H1 (cell line): ENCODE data around the gene SCARB2. TPM values are rescaled to one million over a fixed set of nuclear protein-coding genes. Genes with fewer than 3 reads are reported as not detected.

Experiments
- CTCF ChIA-PET: fragments of 300-600 bp; sonication (Branson Sonifier 250); formaldehyde crosslinking; loops from one replicate; lab custom pipeline; 2021; ENCODE audit not compliant: partially characterized antibody; lab: Charles Lee
- POLR2A ChIA-PET: fragments of 300-600 bp; sonication (Branson Sonifier 250); formaldehyde crosslinking; loops from one replicate; lab custom pipeline; 2021; ENCODE audit warnings: inconsistent platforms; ENCODE audit not compliant: partially characterized antibody; lab: Charles Lee
- DNase-seq, 2 experiments: peaks; one replicate each; pipeline versions ENCODE4 v3.0.0 to v3.0.0-alpha.2; 2010 to 2022; ENCODE audit warnings: low spot score in 2 of 2, low read depth in 1 of 2, mixed read lengths in 1 of 2
- FAIRE-seq: peaks from 2 replicates; lab custom pipeline; 2011; peaks lifted over from hg19 to GRCh38; lab: Jason Lieb, UNC
- H2AFZ ChIP-seq: 2 replicates; pipeline ENCODE4 v1.8.1; 2012; ENCODE audit warnings: low read length, inconsistent platforms
- H2AK5ac ChIP-seq: 2 replicates; pipeline ENCODE4 v1.6.1; 2013; ENCODE audit warnings: low read depth, low read length
- H2BK120ac ChIP-seq: replicated peaks from 2 replicates; pipeline ENCODE3; 2013; ENCODE audit warnings: low read depth, low read length, inconsistent platforms
- H2BK12ac ChIP-seq: 2 replicates; pipeline ENCODE4 v1.6.1; 2013; ENCODE audit warnings: low read depth, low read length
- H2BK15ac ChIP-seq: 2 replicates; pipeline ENCODE4 v1.6.1; 2013; ENCODE audit warnings: low read length
- H2BK20ac ChIP-seq: 2 replicates; pipeline ENCODE4 v1.6.1; 2013; ENCODE audit warnings: low read length
- H2BK5ac ChIP-seq: 2 replicates; pipeline ENCODE4 v1.6.1; 2013; ENCODE audit warnings: low read depth, low read length
- H3K14ac ChIP-seq: 2 replicates; pipeline ENCODE4 v1.6.1; 2013; ENCODE audit warnings: inconsistent platforms; ENCODE audit not compliant: insufficient read length
- H3K18ac ChIP-seq: 2 replicates; pipeline ENCODE4 v1.6.1; 2013; ENCODE audit warnings: low read length; ENCODE audit errors: extremely low read depth
- H3K23ac ChIP-seq: 2 replicates; pipeline ENCODE4 v1.6.1; 2013; ENCODE audit warnings: inconsistent platforms; ENCODE audit not compliant: insufficient read length
- H3K23me2 ChIP-seq: 2 replicates; pipeline ENCODE4 v1.6.1; 2013; ENCODE audit warnings: low read depth, low read length
- H3K27ac ChIP-seq: 2 replicates; pipeline ENCODE4 v1.6.1; 2011; ENCODE audit warnings: low read depth, low read length, inconsistent platforms
- H3K27me3 ChIP-seq, 4 experiments: replicated peaks in 1 of 4; 1 replicate in 1 of 4; 2 replicates in 3 of 4; pipeline versions ENCODE4 v1.6.1 to v1.8.1; 2011 to 2013; ENCODE audit warnings: low read length in 3 of 4, mild to moderate bottlenecking in 3 of 4, inconsistent platforms in 2 of 4, mixed read lengths in 2 of 4, moderate library complexity in 1 of 4; ENCODE audit not compliant: control insufficient read depth in 3 of 4, insufficient read depth in 3 of 4; ENCODE audit errors: extremely low read depth in 1 of 4
- H3K36me3 ChIP-seq, 4 experiments: 2 replicates each; pipeline versions ENCODE4 v1.6.1 to v1.8.1; 2011 to 2013; ENCODE audit warnings: mild to moderate bottlenecking in 4 of 4, low read length in 3 of 4, moderate library complexity in 2 of 4, control low read depth in 1 of 4, inconsistent platforms in 1 of 4; ENCODE audit not compliant: insufficient read depth in 4 of 4, control insufficient read depth in 2 of 4
- H3K4ac ChIP-seq: replicated peaks from 2 replicates; pipeline ENCODE3; 2013; ENCODE audit warnings: low read length, low read depth, mixed read lengths, inconsistent platforms; ENCODE audit not compliant: insufficient read length
- H3K4me1 ChIP-seq, 4 experiments: replicated peaks in 1 of 4; 1 replicate in 1 of 4; 2 replicates in 3 of 4; pipeline versions ENCODE4 v1.6.1 to v1.8.1; 2011 to 2013; ENCODE audit warnings: low read length in 3 of 4, inconsistent platforms in 2 of 4, mixed read lengths in 1 of 4; ENCODE audit not compliant: insufficient read depth in 4 of 4, control insufficient read depth in 3 of 4
- H3K4me2 ChIP-seq, 2 experiments: 2 replicates each; pipeline versions ENCODE4 v1.6.1 to v1.8.1; 2011 to 2013; ENCODE audit warnings: low read depth in 2 of 2, low read length in 2 of 2, control low read depth in 1 of 2, inconsistent platforms in 1 of 2, mild to moderate bottlenecking in 1 of 2; ENCODE audit not compliant: insufficient read depth in 1 of 2
- H3K4me3 ChIP-seq, 4 experiments: fragments of 200-600, 300-600 bp in 1 of 4; sonication (generic), shearing (Covaris generic), sonication (Bioruptor Twin) in 1 of 4; 2 replicates each; pipeline versions ENCODE4 v1.5.1 to v1.8.1; 2011 to 2016; ENCODE audit warnings: low read length in 4 of 4, low read depth in 3 of 4, control low read depth in 2 of 4, inconsistent platforms in 2 of 4, mild to moderate bottlenecking in 2 of 4, mixed read lengths in 1 of 4, moderate library complexity in 1 of 4; ENCODE audit not compliant: insufficient read depth in 2 of 4; ENCODE audit errors: extremely low read depth in 1 of 4
- H3K56ac ChIP-seq: replicated peaks from 2 replicates; pipeline ENCODE3; 2013; ENCODE audit warnings: low read depth, mild to moderate bottlenecking, mixed read lengths, low read length, inconsistent platforms; ENCODE audit not compliant: insufficient read length
- H3K79me1 ChIP-seq: 2 replicates; pipeline ENCODE4 v1.6.1; 2013; ENCODE audit warnings: low read depth, low read length, control low read depth
- H3K79me2 ChIP-seq, 2 experiments: 2 replicates each; pipeline versions ENCODE4 v1.6.1 to v1.8.1; 2012 to 2013; ENCODE audit warnings: low read length in 2 of 2, mild to moderate bottlenecking in 2 of 2, inconsistent platforms in 1 of 2; ENCODE audit not compliant: insufficient read depth in 2 of 2, control insufficient read depth in 1 of 2
- H3K9ac ChIP-seq, 4 experiments: replicated peaks in 1 of 4; 1 replicate in 1 of 4; 2 replicates in 3 of 4; pipeline versions ENCODE4 v1.6.1 to v1.8.1; 2011 to 2013; ENCODE audit warnings: low read depth in 3 of 4, low read length in 3 of 4, control low read depth in 2 of 4, mild to moderate bottlenecking in 2 of 4, moderate library complexity in 2 of 4, inconsistent platforms in 1 of 4; ENCODE audit errors: extremely low read depth in 1 of 4
- H3K9me3 ChIP-seq, 2 experiments: 2 replicates each; pipeline versions ENCODE4 v1.6.1 to v1.8.1; 2012 to 2013; ENCODE audit warnings: mild to moderate bottlenecking in 2 of 2, moderate library complexity in 2 of 2, control low read depth in 1 of 2, inconsistent platforms in 1 of 2, low read depth in 1 of 2, low read length in 1 of 2, mixed read lengths in 1 of 2; ENCODE audit not compliant: insufficient read depth in 2 of 2
- H4K20me1 ChIP-seq, 2 experiments: replicated peaks in 1 of 2; 2 replicates each; pipeline versions ENCODE3 to v1.8.1; 2011 to 2013; ENCODE audit warnings: inconsistent platforms in 2 of 2, low read length in 2 of 2, mild to moderate bottlenecking in 1 of 2; ENCODE audit not compliant: insufficient read depth in 2 of 2, control insufficient read depth in 1 of 2
- H4K5ac ChIP-seq: 2 replicates; pipeline ENCODE4 v1.6.1; 2013; ENCODE audit warnings: low read length, low read depth, mixed read lengths, inconsistent platforms; ENCODE audit not compliant: insufficient read length
- H4K8ac ChIP-seq: 2 replicates; pipeline ENCODE4 v1.8.0; 2013; ENCODE audit warnings: mild to moderate bottlenecking, moderate library complexity, low read length, inconsistent platforms; ENCODE audit not compliant: insufficient read depth; ENCODE audit errors: extremely low read depth
- H4K91ac ChIP-seq: replicated peaks from 2 replicates; pipeline ENCODE3; 2013; ENCODE audit warnings: low read length, mixed read lengths, inconsistent platforms; ENCODE audit not compliant: insufficient read length
- BACH1 ChIP-seq: IDR thresholded peaks from 2 replicates; pipeline ENCODE4 v1.6.1; 2012; ENCODE audit warnings: low read length, improper control_type of control experiment
- CBX5 ChIP-seq: fragments of 300-800, 300-1000 bp; sonication (generic); IDR thresholded peaks from 2 replicates; pipeline ENCODE4 v1.7.1; 2016; ENCODE audit warnings: antibody characterized with exemption, low read length, low read depth
- CEBPB ChIP-seq: IDR thresholded peaks from 2 replicates; pipeline ENCODE4 v1.6.1; 2012; ENCODE audit warnings: low read depth, low read length
- CHD1 ChIP-seq: IDR thresholded peaks from 2 replicates; pipeline ENCODE4 v1.6.1; 2012; ENCODE audit warnings: low read depth, low read length, improper control_type of control experiment
- CHD2 ChIP-seq: IDR thresholded peaks from 2 replicates; pipeline ENCODE4 v1.6.1; 2012; ENCODE audit warnings: low read length, improper control_type of control experiment
- EP300 ChIP-seq, 2 experiments: IDR thresholded peaks; 1 replicate in 1 of 2; 2 replicates in 1 of 2; pipeline ENCODE4 v1.6.1; 2011 to 2012; ENCODE audit warnings: low read depth in 2 of 2, low read length in 2 of 2, mild to moderate bottlenecking in 2 of 2, borderline replicate concordance in 1 of 2, inconsistent platforms in 1 of 2, moderate library complexity in 1 of 2
- EZH2 ChIP-seq: fragments of 200-600 bp; sonication (generic); IDR thresholded peaks from 2 replicates; pipeline ENCODE4 v1.7.1; 2012; ENCODE audit warnings: low read depth, mild to moderate bottlenecking, moderate library complexity, low read length, inconsistent platforms; ENCODE audit not compliant: severe bottlenecking
- MAFK ChIP-seq: IDR thresholded peaks from 2 replicates; pipeline ENCODE4 v1.6.1; 2012; ENCODE audit warnings: low read depth, mild to moderate bottlenecking, improper control_type of control experiment, low read length
- POLR2A ChIP-seq, 2 experiments: IDR thresholded peaks; 1 replicate in 1 of 2; 2 replicates in 1 of 2; pipeline ENCODE4 v1.6.1; 2011; ENCODE audit warnings: low read depth in 2 of 2, low read length in 2 of 2, mild to moderate bottlenecking in 2 of 2; ENCODE audit errors: control extremely low read depth in 1 of 2
- POLR2AphosphoS5 ChIP-seq: IDR thresholded peaks from 2 replicates; pipeline ENCODE4 v1.6.1; 2011; ENCODE audit warnings: low read depth, low read length
- SIX5 ChIP-seq: IDR thresholded peaks from 2 replicates; pipeline ENCODE4 v1.6.1; 2011; ENCODE audit warnings: mild to moderate bottlenecking, low read depth, low read length
- TAF1 ChIP-seq: IDR thresholded peaks from 2 replicates; pipeline ENCODE4 v1.6.1; 2011; ENCODE audit warnings: mild to moderate bottlenecking, low read depth, low read length
- WGBS, 2 experiments: shearing (Covaris generic) in 1 of 2; methylation state at CpG; one replicate each; pipeline versions ENCODE4 v1.1.6 to v1.1.7; 2013 to 2015; ENCODE audit warnings: low lambda C conversion rate in 2 of 2, mixed read lengths in 2 of 2, inconsistent platforms in 1 of 2, low coverage in 1 of 2, missing lambda C conversion rate in 1 of 2; ENCODE audit not compliant: insufficient replicate concordance in 2 of 2, insufficient coverage in 1 of 2, insufficient read length in 1 of 2; ENCODE audit errors: extremely low coverage in 1 of 2, missing lambda C conversion rate in 1 of 2; 5-methylcytosine and 5-hydroxymethylcytosine counted together
- polyA plus RNA-seq, 7 experiments: library from polyadenylated mRNA; depleted of rRNA in 3 of 7; stranded (reverse) in 5 of 7; unstranded in 2 of 7; fragments of >200 nt in 5 of 7; fragments of 200-250 nt in 2 of 7; gene quantifications; 1 replicate in 5 of 7; 2 replicates in 1 of 7; 4 replicates in 1 of 7; pipeline versions ENCODE4 v1.2.1 to v1.2.3, GENCODE V29; 2011 to 2013; ENCODE audit warnings: missing spikeins in 2 of 7, mixed read lengths in 2 of 7
- total RNA-seq: library from RNA; stranded (reverse); fragmentation: NEBNext Ultra II Directional; extraction: Animal tissue kit (Norgen Biotek cat#: 25700); gene quantifications from 2 replicates; pipeline ENCODE4 v1.2.1, GENCODE V29; 2021
- TF ChIP-seq, protein P1 (sequence below): IDR thresholded peaks from 2 replicates; pipeline ENCODE4 v1.6.1; 2012; ENCODE audit warnings: inconsistent platforms
- TF ChIP-seq, protein P2 (sequence below): IDR thresholded peaks from 2 replicates; pipeline ENCODE4 v1.6.1; 2012; ENCODE audit warnings: low read length, inconsistent platforms

The SCARB2 gene
- total and polyA plus RNA-seq, 2 of the 8 experiments (the other 6 are each of a cell fraction or from before 2014, with no cell fraction given) = 18.5 to 35.7 TPM

DNA sequence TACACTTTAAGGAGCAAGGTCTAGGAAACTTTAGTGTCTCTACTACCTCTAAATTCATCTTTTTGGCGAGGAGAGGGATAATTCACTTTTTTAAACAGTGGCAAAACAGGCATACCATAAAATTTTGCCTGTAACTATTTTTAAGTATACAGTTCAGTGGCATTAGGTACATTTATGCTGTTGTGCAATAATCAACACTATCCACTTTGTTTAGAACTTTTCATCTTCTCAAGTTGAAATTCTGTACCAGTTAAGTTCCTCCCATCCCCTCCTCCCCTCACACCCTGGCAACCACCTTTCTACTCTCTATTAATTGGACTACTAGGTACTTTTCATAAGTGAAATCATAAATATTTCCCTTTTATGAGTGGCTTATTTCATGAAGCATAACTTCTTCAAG lies 96.8 kb downstream of the SCARB2 start:
- Histone ChIP-seq H3K56ac (no peak overlapping the region), H3K79me1 (no peaks in the 10 kb centered on the region), H3K9me3 (no peaks in the 10 kb centered on the region; a peak in 1 of 4 replicates), H3K4me1 (no peaks in the 10 kb centered on the region), H3K4ac (no peak overlapping the region), H3K4me2 (no peak overlapping the region), H3K23me2 (no peaks in the 10 kb centered on the region), H2BK120ac (no peak overlapping the region), H2BK12ac (no peak overlapping the region), H3K14ac (no peak overlapping the region), H4K5ac (no peak overlapping the region), H2AK5ac (no peak overlapping the region), H2BK5ac (no peak overlapping the region), H3K4me3 (no peak overlapping the region), H4K8ac (no peak overlapping the region), H3K18ac (no peak overlapping the region), H4K91ac (no peak overlapping the region), H4K20me1 (no peaks in the 10 kb centered on the region), H3K27me3 (no peaks in the 10 kb centered on the region), H3K23ac (no peak overlapping the region), H2BK20ac (no peak overlapping the region), H2BK15ac (no peak overlapping the region), H3K36me3 (peaks cover 5 to 81% (median 41%) of the 10 kb centered on the region in 4 experiments; a peak in 7 of 8 replicates), H3K9ac (no peak overlapping the region), H3K27ac (no peak overlapping the region), H2AFZ (no peak overlapping the region), H3K79me2 (no peaks in the 10 kb centered on the region)
- no peak for FAIRE-seq
- POLR2A ChIA-PET = no interaction called here
- CTCF ChIA-PET = no interaction called here
- DNase-seq = no peak
- WGBS, 2 experiments = 94% methylated on average over 1 of the region's 1 CpG; no CpG with 5 or more reads in 1 of the 2 experiments
- TF ChIP-seq POLR2A (IDR thresholded peaks at IDR 0.05; ENCODE audit: control extremely low read depth in 1 of 2, low read depth in 2 of 2, low read length in 2 of 2) = no peak
- TF ChIP-seq POLR2AphosphoS5 = no peak
- no peak for TF ChIP-seq EZH2
- no peak for TF ChIP-seq TAF1
- TF ChIP-seq SIX5 = no peak
- TF ChIP-seq CEBPB = no peak
- TF ChIP-seq EP300 (IDR thresholded peaks at IDR 0.05; ENCODE audit: borderline replicate concordance in 1 of 2, low read depth in 2 of 2, low read length in 2 of 2) = no peak
- TF ChIP-seq CBX5 = no peak
- TF ChIP-seq CHD2 = no peak
- TF ChIP-seq MAFK = no peak
- TF ChIP-seq CHD1 = no peak
- TF ChIP-seq, protein P1, sequence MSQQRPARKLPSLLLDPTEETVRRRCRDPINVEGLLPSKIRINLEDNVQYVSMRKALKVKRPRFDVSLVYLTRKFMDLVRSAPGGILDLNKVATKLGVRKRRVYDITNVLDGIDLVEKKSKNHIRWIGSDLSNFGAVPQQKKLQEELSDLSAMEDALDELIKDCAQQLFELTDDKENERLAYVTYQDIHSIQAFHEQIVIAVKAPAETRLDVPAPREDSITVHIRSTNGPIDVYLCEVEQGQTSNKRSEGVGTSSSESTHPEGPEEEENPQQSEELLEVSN = no peak
- no peak for TF ChIP-seq BACH1
- TF ChIP-seq, protein P2, sequence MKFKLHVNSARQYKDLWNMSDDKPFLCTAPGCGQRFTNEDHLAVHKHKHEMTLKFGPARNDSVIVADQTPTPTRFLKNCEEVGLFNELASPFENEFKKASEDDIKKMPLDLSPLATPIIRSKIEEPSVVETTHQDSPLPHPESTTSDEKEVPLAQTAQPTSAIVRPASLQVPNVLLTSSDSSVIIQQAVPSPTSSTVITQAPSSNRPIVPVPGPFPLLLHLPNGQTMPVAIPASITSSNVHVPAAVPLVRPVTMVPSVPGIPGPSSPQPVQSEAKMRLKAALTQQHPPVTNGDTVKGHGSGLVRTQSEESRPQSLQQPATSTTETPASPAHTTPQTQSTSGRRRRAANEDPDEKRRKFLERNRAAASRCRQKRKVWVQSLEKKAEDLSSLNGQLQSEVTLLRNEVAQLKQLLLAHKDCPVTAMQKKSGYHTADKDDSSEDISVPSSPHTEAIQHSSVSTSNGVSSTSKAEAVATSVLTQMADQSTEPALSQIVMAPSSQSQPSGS = no peak
